ENCODE data around the gene CCDC80. TPM values are rescaled to one million over a fixed set of nuclear protein-coding genes. Genes with fewer than 3 reads are reported as not detected.
"Not testable (repeated sequence)": the region's sequence is repeated elsewhere in the genome, so short reads cannot be mapped to it uniquely, and the experiment has no call there.

CCDC80 gene
- total and polyA plus RNA-seq, 4 donors: 64.5 to 1,615 (median 170) TPM

DNA sequence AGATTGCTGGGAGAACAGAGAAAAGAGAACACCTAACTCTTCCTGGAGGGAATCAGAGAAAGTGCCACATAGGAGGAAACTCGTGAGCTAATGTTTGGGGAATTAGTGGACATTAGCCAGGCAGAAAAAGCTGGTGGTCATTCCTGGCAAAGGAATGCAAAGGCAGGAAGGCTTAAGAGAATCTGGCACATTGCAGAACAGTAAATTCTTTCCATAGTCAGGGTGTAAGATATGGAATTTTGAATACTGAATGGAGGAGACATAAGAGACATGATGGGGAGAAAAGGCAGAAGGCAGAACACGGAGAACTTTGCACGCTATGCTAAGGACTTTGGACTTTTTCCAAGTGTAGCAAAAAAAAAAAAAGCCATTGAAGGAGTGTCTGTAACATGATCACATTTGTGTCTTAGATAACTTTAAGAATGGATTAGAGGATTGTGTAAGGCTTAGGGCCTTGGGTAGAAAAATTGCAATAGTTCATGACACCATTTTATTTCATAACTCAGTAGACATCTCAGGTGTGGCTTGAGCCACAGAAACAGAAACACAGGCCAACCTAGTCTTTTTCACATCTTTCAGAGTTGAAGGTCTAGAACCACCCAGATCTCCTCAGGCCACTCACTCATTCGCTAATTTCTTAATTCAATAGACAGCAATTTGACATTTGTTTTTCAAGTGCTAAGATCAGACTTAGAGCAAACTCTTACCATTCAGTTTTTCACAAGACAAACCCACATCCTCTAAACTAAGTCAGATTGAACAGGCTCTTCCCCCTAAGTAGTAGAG, 31.2 kb upstream of the CCDC80 start:
- no peak overlapping the region for H3K4me3 ChIP-seq (ENCODE audit: low read length in 2 of 2)
- no peak overlapping the region for H3K27ac ChIP-seq (ENCODE audit: low read depth in 1 of 2, low read length in 2 of 2)
- H3K36me3 ChIP-seq (ENCODE audit: control insufficient read depth in 1 of 2, insufficient read depth in 2 of 2, low read length in 1 of 2): no peaks in the 10 kb centered on the region
- ATAC-seq (ENCODE audit: low FRiP score): no peak
- H3K4me1 ChIP-seq (ENCODE audit: control insufficient read depth in 1 of 2, insufficient read depth in 2 of 2, low read length in 2 of 2): no peaks in the 10 kb centered on the region
- intact Hi-C loops (cut with DNase I): no loop called here
- no peak for DNase-seq
- no peaks in the 10 kb centered on the region for H3K27me3 ChIP-seq (ENCODE audit: control insufficient read depth in 1 of 2, insufficient read depth in 2 of 2, low read length in 1 of 2)
- 29 to 32% methylated on average over 4 of the region's 4 CpGs for WGBS, 2 donors
- no peaks in the 10 kb centered on the region for H3K9me3 ChIP-seq (ENCODE audit: control insufficient read depth, low read length)

DNA sequence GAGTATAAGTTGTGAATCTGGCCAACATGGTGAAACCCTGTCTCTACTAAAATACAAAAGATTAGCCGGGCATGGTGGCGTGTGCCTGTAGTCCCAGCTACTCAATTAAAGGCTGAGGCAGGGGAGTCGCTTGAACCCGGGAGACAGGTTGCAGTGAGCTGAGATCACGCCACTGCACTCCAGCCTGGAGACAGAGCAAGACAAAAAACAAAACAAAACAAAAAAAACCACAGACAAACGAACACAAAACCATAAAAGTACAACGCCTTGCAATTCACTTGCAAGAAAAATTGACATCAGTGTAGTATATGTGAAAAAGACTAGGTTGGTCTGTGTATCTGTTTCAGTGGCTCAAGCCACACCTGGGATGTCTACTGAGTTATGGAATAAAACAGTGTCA, 29.9 kb upstream of the CCDC80 start:
- no peaks in the 10 kb centered on the region for H3K36me3 ChIP-seq (ENCODE audit: control insufficient read depth in 1 of 2, insufficient read depth in 2 of 2, low read length in 1 of 2)
- no peaks in the 10 kb centered on the region for H3K9me3 ChIP-seq (ENCODE audit: control insufficient read depth, low read length)
- intact Hi-C loops (cut with DNase I): no loop called here
- no peaks in the 10 kb centered on the region for H3K27me3 ChIP-seq (ENCODE audit: control insufficient read depth in 1 of 2, insufficient read depth in 2 of 2, low read length in 1 of 2)
- DNase-seq (no peak), ATAC-seq (ENCODE audit: low FRiP score) (no peak)
- H3K27ac ChIP-seq (ENCODE audit: low read depth in 1 of 2, low read length in 2 of 2): no peak overlapping the region
- WGBS, 2 donors: 96 to 97% methylated on average over 7 of the region's 7 CpGs
- no peak overlapping the region for H3K4me3 ChIP-seq (ENCODE audit: low read length in 2 of 2)
- H3K4me1 ChIP-seq (ENCODE audit: control insufficient read depth in 1 of 2, insufficient read depth in 2 of 2, low read length in 2 of 2): no peaks in the 10 kb centered on the region

DNA sequence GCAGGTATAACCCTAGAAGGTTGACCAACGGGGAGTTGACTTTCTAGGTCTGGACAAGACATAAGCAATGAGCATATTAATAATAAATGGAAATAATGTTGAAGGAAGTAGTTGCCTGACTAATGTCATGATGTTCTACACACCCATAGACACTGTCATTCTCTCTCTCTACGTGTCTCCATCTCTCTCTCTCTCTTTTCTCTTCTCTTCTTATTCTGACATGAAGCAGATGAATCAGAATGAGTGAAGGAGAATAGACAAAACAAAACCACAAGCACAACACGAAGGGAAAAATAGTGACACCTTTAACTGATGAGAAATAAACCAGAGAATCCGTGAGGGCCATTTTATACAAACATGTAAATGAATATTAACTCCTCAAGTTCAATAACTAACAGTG, 26.7 kb upstream of the CCDC80 start:
- H3K36me3 ChIP-seq (ENCODE audit: control insufficient read depth in 1 of 2, insufficient read depth in 2 of 2, low read length in 1 of 2): no peaks in the 10 kb centered on the region
- ATAC-seq (ENCODE audit: low FRiP score) (no peak), DNase-seq (no peak)
- H3K4me3 ChIP-seq (ENCODE audit: low read length in 2 of 2): no peak overlapping the region
- WGBS, 2 donors: 87 to 91% methylated on average over 4 of the region's 4 CpGs
- intact Hi-C loops (cut with DNase I): no loop called here
- no peaks in the 10 kb centered on the region for H3K9me3 ChIP-seq (ENCODE audit: control insufficient read depth, low read length)
- no peaks in the 10 kb centered on the region for H3K27me3 ChIP-seq (ENCODE audit: control insufficient read depth in 1 of 2, insufficient read depth in 2 of 2, low read length in 1 of 2)
- no peaks in the 10 kb centered on the region for H3K4me1 ChIP-seq (ENCODE audit: control insufficient read depth in 1 of 2, insufficient read depth in 2 of 2, low read length in 2 of 2)
- H3K27ac ChIP-seq (ENCODE audit: low read depth in 1 of 2, low read length in 2 of 2): no peak overlapping the region

GRCh38 chr3:112665009-112665408, 24.1 kb upstream of the CCDC80 start:
- WGBS, 2 donors: 95 to 96% methylated on average over 6 to 8 of the region's 9 CpGs
- DNase-seq; ATAC-seq (ENCODE audit: low FRiP score); intact Hi-C loops (cut with DNase I); H3K4me1 ChIP-seq (ENCODE audit: control insufficient read depth in 1 of 2, insufficient read depth in 2 of 2, low read length in 2 of 2); H3K4me3 ChIP-seq (ENCODE audit: low read length in 2 of 2); H3K27ac ChIP-seq (ENCODE audit: low read depth in 1 of 2, low read length in 2 of 2); H3K36me3 ChIP-seq (ENCODE audit: control insufficient read depth in 1 of 2, insufficient read depth in 2 of 2, low read length in 1 of 2); H3K9me3 ChIP-seq (ENCODE audit: control insufficient read depth, low read length); H3K27me3 ChIP-seq (ENCODE audit: control insufficient read depth in 1 of 2, insufficient read depth in 2 of 2, low read length in 1 of 2): not testable (repeated sequence)

- Histone ChIP-seq H3K4me3 (ENCODE audit: low read length in 2 of 2) (no peak overlapping the region), H3K27ac (ENCODE audit: low read depth in 1 of 2, low read length in 2 of 2) (no peak overlapping the region), H3K36me3 (ENCODE audit: control insufficient read depth in 1 of 2, insufficient read depth in 2 of 2, low read length in 1 of 2) (no peaks in the 10 kb centered on the region), H3K9me3 (ENCODE audit: control insufficient read depth, low read length) (no peaks in the 10 kb centered on the region), H3K4me1 (ENCODE audit: control insufficient read depth in 1 of 2, insufficient read depth in 2 of 2, low read length in 2 of 2) (no peaks in the 10 kb centered on the region), H3K27me3 (ENCODE audit: control insufficient read depth in 1 of 2, insufficient read depth in 2 of 2, low read length in 1 of 2) (no peaks in the 10 kb centered on the region)
- ATAC-seq (ENCODE audit: low FRiP score) (no peak), DNase-seq (no peak)
- intact Hi-C loops (cut with DNase I): no loop called here
These were observed 15.1 kb upstream of the CCDC80 start for GRCh38 chr3:112656043-112656442.

DNA sequence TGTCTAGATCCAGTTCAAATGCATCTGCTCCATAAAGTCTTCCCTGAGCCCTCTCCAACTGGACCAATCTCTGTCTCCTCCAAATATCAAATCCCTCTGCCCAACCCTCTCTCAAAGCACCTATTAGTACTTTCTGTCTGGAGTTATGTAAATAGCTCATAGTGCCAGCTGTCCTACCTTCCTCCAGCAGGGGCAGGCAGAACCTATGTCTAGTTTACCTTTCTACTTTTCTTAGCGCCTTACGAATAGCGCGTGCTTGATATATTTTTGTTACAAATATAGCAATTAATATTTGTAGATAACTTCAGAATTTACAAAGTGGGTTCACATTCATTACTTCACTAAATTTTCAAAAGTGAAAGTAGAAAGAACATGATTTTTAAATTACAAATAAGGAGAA, 14.0 kb upstream of the CCDC80 start:
- no peak for ATAC-seq (ENCODE audit: low FRiP score)
- Histone ChIP-seq H3K27me3 (ENCODE audit: control insufficient read depth in 1 of 2, insufficient read depth in 2 of 2, low read length in 1 of 2) (no peaks in the 10 kb centered on the region), H3K36me3 (ENCODE audit: control insufficient read depth in 1 of 2, insufficient read depth in 2 of 2, low read length in 1 of 2) (no peaks in the 10 kb centered on the region), H3K4me1 (ENCODE audit: control insufficient read depth in 1 of 2, insufficient read depth in 2 of 2, low read length in 2 of 2) (no peaks in the 10 kb centered on the region), H3K9me3 (ENCODE audit: control insufficient read depth, low read length) (no peaks in the 10 kb centered on the region), H3K27ac (ENCODE audit: low read depth in 1 of 2, low read length in 2 of 2) (no peak overlapping the region), H3K4me3 (ENCODE audit: low read length in 2 of 2) (no peak overlapping the region)
- no peak for DNase-seq
- intact Hi-C loops (cut with DNase I): no loop called here
- 96 to 97% methylated on average over 4 of the region's 4 CpGs for WGBS, 2 donors

DNA sequence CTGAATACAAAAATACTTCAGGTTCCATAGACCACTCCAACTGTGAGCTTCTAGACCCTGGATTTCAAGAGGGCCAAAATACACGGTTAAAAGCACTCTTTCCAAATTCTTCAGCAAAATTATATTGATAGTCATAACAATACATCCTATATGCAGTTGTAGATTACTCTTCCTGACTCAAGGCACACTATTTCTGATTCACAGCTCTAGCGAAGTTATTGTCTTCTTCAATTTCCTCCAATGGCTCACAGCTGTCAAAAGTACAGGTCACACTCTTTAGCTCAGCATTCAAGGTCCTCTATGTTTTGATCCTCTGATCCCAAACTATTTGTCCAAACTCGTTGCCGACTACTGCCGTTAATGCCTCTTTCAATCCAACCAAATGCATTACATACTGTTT, 13.5 kb upstream of the CCDC80 start:
- H3K4me1 ChIP-seq (ENCODE audit: control insufficient read depth in 1 of 2, insufficient read depth in 2 of 2, low read length in 2 of 2): no peaks in the 10 kb centered on the region
- WGBS, 2 donors: 88 to 89% methylated on average over 5 of the region's 5 CpGs
- no peaks in the 10 kb centered on the region for H3K9me3 ChIP-seq (ENCODE audit: control insufficient read depth, low read length)
- ATAC-seq (ENCODE audit: low FRiP score) (no peak), DNase-seq (no peak)
- no peaks in the 10 kb centered on the region for H3K27me3 ChIP-seq (ENCODE audit: control insufficient read depth in 1 of 2, insufficient read depth in 2 of 2, low read length in 1 of 2)
- intact Hi-C loops (cut with DNase I): no loop called here
- no peak overlapping the region for H3K27ac ChIP-seq (ENCODE audit: low read depth in 1 of 2, low read length in 2 of 2)
- H3K36me3 ChIP-seq (ENCODE audit: control insufficient read depth in 1 of 2, insufficient read depth in 2 of 2, low read length in 1 of 2): no peaks in the 10 kb centered on the region
- no peak overlapping the region for H3K4me3 ChIP-seq (ENCODE audit: low read length in 2 of 2)

GRCh38 chr3:112653881-112654300, 12.9 kb upstream of the CCDC80 start:
- intact Hi-C loops (cut with DNase I): no loop called here
- 74% methylated on average over 5 of the region's 5 CpGs for WGBS, 2 donors
- no peak overlapping the region for H3K4me3 ChIP-seq (ENCODE audit: low read length in 2 of 2)
- peak overlapping the region in 1 of 2 donors; percentile 48 for H3K27ac ChIP-seq (ENCODE audit: low read depth in 1 of 2, low read length in 2 of 2)
- H3K36me3 ChIP-seq (ENCODE audit: control insufficient read depth in 1 of 2, insufficient read depth in 2 of 2, low read length in 1 of 2): no peaks in the 10 kb centered on the region
- ATAC-seq (ENCODE audit: low FRiP score) (peak; percentile 69), DNase-seq (no peak)
- H3K9me3 ChIP-seq (ENCODE audit: control insufficient read depth, low read length): no peaks in the 10 kb centered on the region
- H3K27me3 ChIP-seq (ENCODE audit: control insufficient read depth in 1 of 2, insufficient read depth in 2 of 2, low read length in 1 of 2): no peaks in the 10 kb centered on the region
- H3K4me1 ChIP-seq (ENCODE audit: control insufficient read depth in 1 of 2, insufficient read depth in 2 of 2, low read length in 2 of 2): no peaks in the 10 kb centered on the region

DNA sequence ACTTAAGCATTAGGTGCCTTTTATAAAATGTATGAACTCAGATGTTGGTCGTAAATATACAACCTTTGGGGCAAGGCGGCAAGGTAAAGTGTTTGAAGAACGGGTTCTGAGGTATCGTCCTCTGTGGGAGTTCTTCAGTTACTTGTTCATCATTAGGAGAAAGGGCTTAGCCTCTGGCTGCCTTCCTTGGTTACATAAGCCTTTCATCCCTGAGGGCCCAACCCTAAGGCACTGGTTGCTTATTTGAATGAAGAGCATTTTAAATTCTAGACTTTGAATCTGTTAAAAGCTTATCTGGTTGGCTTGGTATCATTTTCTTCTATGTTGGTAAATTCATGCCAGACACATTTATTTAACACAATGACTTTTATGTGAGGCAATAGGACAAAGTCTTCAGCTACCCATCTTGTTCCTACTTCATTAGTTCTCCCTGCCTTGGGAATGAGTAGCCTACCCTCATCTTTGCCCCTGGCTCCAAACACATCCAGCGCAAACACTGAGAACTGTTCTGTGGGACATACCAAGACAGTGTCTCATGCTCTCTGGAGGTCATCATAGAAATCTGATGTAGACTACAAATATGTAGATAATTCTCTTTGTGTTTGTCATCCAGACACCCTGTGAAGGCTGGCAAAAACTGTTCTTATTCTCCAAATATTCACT, 12.4 kb upstream of the CCDC80 start:
- Histone ChIP-seq H3K36me3 (ENCODE audit: control insufficient read depth in 1 of 2, insufficient read depth in 2 of 2, low read length in 1 of 2) (no peaks in the 10 kb centered on the region), H3K4me1 (ENCODE audit: control insufficient read depth in 1 of 2, insufficient read depth in 2 of 2, low read length in 2 of 2) (no peaks in the 10 kb centered on the region), H3K9me3 (ENCODE audit: control insufficient read depth, low read length) (no peaks in the 10 kb centered on the region), H3K4me3 (ENCODE audit: low read length in 2 of 2) (no peak overlapping the region), H3K27me3 (ENCODE audit: control insufficient read depth in 1 of 2, insufficient read depth in 2 of 2, low read length in 1 of 2) (no peaks in the 10 kb centered on the region), H3K27ac (ENCODE audit: low read depth in 1 of 2, low read length in 2 of 2) (no peak overlapping the region)
- ATAC-seq (ENCODE audit: low FRiP score) (peak; percentile 80), DNase-seq (no peak)
- 75 to 87% methylated on average over 5 of the region's 5 CpGs for WGBS, 2 donors
- intact Hi-C loops (cut with DNase I): no loop called here
